ENCODE data around the gene ATP10D.

ATP10D gene

GRCh38 chr4:47485047-47485692 lies at the start of gene ATP10D:
Gene ATP10D, plus strand, starts transcription at chr4:47485275. Its CDS starts 27,266 bp downstream, at chr4:47512541.
- peak within 1 kb of the TSS; percentile 90 to 92 for H3K27ac ChIP-seq
- H3K4me3 ChIP-seq, result peak within 1 kb of the TSS; percentile 76
- TF ChIP-seq CTCF (IDR thresholded peaks at IDR 0.05), result no peak
- peak; percentile 97 for DNase-seq (ENCODE audit: low spot score)

- no peak for DNase-seq (ENCODE audit: low spot score)
- Histone ChIP-seq H3K4me3 (no peak overlapping the region), H3K27ac (no peak overlapping the region)
- TF ChIP-seq CTCF (IDR thresholded peaks at IDR 0.05), result no peak
Observed at GRCh38 chr4:47442980-47443379, 42.1 kb upstream of the ATP10D start.

GRCh38 chr4:47444031-47444430 lies 41.0 kb upstream of the ATP10D start:
- TF ChIP-seq CTCF (IDR thresholded peaks at IDR 0.05), result no peak
- no peak overlapping the region for H3K4me3 ChIP-seq
- H3K27ac ChIP-seq, result no peak overlapping the region
- DNase-seq (ENCODE audit: low spot score), result no peak

GRCh38 chr4:47451657-47452056 lies 33.4 kb upstream of the ATP10D start:
- DNase-seq (ENCODE audit: low spot score), result no peak
- Histone ChIP-seq H3K27ac (no peak overlapping the region), H3K4me3 (no peak overlapping the region)
- no peak for TF ChIP-seq CTCF (IDR thresholded peaks at IDR 0.05)

GRCh38 chr4:47462799-47463234 lies 22.3 kb upstream of the ATP10D start:
- Histone ChIP-seq H3K4me3 (peak overlapping the region; percentile 85), H3K27ac (peak overlapping the region; percentile 78 to 87)
- no peak for DNase-seq (ENCODE audit: low spot score)
- TF ChIP-seq CTCF (IDR thresholded peaks at IDR 0.05), result no peak

- peak within 1 kb of the TSS; percentile 78 to 87 for H3K27ac ChIP-seq
- peak; percentile 18 for TF ChIP-seq CTCF (IDR thresholded peaks at IDR 0.05)
- peak within 1 kb of the TSS; percentile 85 for H3K4me3 ChIP-seq
- DNase-seq (ENCODE audit: low spot score), result peak; percentile 97
Observed at GRCh38 chr4:47463235-47463956, 21.7 kb upstream of the ATP10D start, which contains the start of gene COMMD8. Gene COMMD8, minus strand, starts transcription at chr4:47463702. Its CDS starts 51 bp downstream, at chr4:47463651.
